DMS 273 (cell line): ENCODE measurements around the gene MOGAT3.
"Not testable (repeated sequence)": the region's sequence is repeated elsewhere in the genome, so short reads cannot be mapped to it uniquely, and the experiment has no call there.

ENCODE experiments used
- DNase-seq: peaks from one replicate; lab custom pipeline; 2025; ENCODE audit not compliant: unreplicated experiment; lab: John Stamatoyannopoulos, UW

Gene MOGAT3

DNA sequence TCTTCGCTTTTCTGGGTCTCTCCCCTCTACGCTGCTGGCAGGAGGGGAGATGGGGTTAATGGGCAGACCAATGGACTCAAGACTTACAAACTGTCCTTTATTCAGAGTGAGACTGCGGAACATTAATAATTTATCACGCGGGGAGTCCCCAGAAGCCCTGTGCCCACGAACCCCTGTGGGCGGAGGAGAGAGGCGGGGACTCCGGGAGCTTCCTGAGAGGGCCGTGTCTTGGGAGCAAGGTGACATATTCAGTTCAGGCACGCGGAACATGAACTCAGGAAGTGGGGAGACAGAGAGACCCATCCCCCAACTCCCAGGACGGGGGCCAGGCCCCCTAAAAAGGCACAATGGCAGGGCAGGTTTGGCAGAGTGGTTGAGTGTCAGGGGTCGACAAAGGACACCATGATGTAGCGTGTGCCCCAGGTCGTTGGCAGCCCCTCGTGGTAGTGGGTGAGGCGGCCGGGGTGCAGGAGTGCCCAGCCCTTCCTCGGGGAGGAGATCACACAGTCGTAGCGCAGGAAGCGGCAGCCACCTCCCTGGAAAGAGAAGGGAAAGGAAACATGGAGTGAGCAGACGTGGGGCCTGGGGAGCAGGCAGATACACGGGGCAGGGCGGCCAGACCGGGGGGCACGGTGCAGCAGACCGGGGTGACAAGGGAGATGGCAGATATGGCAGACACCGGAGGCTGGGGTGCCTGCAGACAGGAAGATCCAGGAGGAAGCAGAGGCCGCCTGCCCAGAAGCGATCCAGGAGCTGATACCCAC is 5.2 kb upstream of the MOGAT3 start:
- DNase-seq: no peak

DNA sequence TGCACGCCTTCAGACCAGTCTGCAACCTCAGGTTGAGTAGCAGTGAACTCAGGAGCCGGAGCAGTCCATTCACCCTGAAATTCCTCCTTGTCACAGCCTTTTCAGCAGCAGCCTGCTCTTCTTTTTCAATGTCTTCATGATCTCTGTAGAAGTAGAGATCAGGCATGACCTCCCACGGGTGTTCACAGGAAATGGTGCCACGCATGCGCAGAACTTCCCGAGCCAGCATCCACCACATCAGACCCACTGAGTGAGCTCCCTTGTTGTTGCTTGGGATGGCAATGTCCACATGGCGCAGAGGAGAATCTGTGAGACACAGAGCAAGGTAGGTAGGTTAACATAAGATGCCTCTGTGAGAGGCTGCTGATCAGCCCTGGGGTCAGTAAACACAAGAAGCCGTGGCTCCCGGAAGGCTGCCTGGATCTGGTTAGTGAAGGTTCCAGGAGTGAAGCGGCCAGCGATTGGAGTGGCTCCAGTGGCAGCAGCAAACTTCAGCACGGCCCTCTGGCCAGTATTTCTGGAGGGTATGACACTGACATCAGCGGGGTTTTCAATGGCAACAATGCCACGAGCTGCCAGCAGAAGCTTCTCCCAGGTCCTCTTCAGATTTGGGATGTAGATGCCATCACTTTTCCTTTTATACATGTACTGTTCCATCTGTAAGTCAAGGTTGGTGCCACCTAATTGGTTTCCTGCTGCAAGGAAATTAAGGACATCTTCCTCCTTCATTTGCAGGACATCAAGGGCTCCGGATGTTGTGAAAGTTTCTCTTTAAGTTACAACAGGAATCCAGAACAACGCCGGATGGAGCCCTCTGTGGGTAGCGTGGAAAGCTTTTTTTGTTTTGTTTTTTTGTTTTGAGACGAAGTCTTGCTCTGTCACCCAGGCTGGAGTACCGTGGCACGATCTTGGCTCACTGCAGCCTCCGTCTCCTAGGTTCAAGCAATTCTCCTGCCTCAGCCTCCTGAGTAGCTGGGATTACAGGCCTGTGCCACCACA is 3.2 kb upstream of the MOGAT3 start:
- not testable (repeated sequence) for DNase-seq

DNA sequence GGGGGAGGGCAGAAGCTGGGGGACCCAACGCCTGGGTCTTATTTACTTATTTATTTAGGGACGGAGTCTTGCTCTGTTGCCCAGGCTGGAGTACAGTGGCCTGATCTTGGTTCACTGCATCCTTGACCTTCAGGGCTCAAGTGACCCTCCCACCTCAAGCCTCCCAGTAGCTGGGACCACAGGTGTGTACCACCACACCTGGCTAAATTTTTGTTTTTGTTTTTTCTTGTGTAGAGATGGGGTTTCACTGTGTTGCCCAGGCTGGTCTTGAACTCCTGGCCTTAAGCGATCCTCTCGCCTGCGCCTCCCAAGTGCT is 1.7 kb upstream of the MOGAT3 start:
- DNase-seq: no peak

DNA sequence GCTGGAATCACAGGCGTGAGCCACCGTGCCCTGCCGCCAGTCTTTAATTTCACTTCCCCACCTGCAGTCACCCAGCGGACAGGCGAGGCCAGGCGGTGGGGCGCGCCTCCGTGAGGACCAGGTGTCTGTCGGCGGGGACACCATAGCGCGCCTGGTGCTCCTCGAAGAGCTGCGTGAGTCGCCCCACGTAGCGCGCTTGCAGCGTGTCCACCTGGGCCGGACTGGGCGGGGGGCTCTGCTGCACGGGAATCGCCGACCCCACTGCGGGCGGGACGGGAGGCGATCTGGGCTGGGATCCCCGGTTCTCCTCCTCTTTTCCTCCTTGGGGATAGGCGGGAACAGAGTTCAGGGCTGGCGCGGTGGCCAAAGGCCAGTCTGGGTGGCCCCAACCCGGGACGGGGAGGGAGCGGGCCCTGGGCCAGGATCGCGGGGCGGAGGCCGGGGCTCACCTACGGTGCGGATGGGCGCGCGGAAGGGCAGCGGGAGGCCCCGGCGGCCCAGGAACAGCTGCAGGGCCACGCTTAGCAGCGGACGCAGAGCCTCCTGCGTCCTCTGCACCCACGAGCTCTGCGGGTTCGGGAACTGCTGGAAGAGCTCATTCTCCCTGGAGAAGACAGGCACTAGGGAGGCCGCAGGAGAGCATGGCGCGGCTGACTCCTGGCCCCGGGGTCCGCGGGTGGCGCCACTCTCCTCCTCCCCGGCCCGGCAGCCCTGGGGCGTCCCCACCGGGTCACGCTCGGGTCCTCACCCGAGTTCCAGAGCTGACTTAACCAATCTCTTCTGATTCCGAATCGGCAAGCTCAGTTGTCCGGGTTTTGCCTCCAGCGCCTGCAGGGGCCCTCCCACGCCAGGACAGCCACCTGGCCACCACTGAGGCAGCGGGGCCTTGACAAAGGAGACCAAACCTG is 1.1 kb upstream of the MOGAT3 start:
- DNase-seq: peak; percentile 39

DNA sequence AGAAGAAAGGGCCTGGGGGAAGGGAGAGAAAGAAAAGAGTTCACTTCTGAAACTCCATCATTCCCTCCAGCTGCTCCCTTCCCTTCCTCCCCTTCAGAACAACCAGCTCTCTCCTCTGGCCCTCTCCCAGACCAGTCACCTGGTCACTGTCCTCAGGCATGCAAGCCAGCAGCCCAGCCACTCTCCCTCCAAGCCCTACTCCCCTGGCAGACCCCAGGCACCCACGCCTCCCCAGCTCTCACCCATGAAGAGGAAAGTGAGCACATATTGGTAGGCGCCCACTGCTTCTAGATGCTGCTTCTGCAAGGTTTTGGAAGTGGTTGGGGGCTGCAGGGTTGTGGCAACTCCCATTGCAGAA is 353 bp downstream of the MOGAT3 start:
- DNase-seq: no peak

DNA sequence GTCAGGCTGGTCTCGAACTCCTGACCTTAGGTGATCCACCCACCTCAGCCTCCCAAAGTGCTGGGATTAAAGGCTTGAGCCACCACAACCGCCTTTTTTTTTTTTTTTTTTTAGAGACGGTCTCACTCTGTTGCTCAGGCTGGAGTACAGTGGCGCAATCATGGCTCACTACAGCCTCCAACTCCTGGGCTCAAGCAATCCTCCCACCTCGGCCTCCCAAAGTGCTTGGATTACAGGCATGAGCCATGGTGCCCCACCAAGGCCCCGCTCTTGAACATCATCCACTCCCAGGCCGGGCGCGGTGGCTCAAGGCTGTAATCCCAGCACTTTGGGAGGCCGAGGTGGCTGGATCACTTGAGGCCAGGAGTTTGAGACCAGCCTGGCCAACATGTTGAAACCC is 1.3 kb downstream of the MOGAT3 start:
- not testable (repeated sequence) for DNase-seq

DNA sequence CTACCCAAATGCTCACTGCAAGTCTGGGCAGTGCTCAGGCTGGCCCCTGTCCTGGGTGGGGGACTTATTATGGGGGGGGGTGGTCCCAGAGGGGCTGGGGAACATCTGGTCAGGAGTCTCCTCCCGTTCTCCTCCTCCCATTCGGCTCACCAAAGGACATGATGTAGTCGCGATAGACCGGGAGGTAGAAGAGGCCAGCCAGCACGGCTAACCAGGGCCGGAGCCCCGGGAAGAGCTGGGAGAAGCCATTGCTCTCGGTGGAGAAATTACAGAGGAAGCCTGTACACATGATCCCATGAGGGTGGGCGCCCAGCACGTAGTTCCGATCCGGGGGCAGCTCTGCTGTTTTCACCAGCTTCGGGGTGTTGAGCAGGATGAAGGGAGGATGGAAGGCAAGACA is 2.4 kb downstream of the MOGAT3 start:
- no peak for DNase-seq

DNA sequence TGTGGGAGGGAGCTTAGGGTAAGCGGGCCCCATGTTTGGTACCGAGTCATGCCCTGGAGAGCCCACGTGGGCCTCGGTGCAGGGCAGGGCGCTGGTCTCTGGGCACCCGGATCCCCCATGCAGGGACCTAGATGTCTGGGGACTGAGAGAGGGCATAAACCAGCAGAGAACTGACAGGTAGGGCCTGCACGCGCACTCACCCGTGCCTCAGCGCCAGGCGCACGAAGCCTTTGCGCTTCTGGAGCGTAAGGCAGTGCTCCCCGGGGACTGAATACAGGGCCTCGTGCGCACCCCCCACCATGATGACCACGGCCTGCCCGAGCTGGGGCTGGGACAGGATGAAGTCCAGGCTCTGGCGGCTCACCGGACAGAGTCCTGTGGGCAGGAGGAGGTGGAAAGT is 2.8 kb downstream of the MOGAT3 start:
- no peak for DNase-seq

DNA sequence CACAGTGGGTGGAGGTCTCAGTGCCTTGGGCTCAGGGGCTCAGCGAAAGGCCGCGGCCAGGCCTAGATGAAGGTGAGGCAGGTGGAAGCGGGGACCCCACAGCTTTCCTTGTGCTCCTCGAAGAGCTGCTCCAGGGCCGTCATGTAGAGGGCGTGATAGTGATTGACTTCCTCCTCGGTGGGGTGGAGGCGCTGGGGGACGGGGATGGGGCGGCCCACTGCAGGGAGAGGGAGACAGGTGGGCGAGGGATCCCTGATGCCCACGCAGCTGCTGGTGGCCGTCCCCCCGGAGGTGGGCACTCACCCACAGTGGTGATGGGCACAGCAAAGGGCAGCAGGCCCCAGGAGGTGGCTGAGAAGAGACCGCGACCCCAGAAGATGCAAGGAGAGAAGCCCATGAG is 5.0 kb downstream of the MOGAT3 start:
- DNase-seq: no peak

DNA sequence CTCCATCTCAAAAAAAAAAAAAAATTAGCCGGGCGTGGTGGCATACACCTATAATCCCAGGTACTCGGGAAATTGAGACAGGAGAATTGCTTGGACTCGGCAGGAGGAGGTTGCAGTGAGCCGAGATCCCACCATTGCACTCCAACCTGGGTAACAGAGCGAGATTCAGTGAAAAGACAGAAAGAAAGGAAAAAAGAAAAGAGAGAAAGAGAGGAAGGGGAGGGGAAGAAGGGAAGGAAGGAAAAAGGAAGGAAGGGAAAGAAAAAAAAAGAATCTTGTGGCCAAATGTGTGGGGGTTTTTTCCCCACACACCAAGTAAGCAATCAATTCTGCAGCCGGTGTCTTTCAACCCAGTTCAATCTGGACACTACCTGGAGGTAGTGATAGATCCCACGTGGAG is 11.7 kb downstream of the MOGAT3 start:
- DNase-seq: no peak

DNA sequence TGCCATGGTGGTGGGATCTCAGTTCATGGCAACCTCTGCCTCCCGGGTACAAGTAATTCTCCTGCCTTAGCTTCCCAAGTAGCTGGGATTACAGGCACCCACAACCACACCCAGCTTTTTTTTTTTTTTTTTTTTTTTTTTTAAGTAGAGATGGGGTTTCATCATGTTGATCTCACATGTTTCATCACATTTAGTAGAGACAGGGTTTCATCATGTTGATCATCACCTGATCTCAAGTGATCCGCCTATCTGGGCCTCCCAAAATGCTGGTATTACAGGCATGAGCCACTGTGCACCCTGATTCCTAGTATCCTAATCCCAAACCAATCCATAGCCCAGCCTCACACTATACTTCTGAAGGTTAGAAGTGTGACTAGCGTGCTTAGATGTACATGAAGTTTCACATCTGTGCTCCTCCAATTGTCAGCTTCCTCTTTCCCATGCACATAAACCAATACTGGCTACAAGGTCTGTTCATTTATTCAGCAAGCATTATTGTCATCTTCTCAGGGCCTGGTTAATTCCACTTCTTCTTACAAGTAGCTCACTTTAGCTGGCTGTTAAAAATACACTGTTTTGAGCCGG is 13.9 kb downstream of the MOGAT3 start:
- no peak for DNase-seq

DNA sequence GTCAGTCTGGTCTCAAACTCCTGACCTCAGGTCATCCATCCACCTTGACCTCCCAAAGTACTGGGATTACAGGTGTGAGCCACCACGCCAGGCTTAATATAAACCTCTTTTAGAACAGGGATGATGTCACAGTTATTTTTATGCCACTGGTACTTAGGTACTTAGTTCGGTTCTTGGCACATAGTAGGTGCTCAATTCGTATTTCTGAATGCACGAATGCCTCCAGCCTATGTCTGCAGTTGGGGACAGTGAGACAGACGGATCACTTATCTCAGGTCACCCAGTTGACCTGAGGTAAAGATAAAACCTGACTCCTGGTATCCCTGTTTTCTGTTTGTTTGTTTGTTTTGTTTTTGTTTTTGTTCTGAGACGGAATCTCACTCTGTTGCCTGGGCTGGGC is 14.6 kb downstream of the MOGAT3 start:
- no peak for DNase-seq

DNA sequence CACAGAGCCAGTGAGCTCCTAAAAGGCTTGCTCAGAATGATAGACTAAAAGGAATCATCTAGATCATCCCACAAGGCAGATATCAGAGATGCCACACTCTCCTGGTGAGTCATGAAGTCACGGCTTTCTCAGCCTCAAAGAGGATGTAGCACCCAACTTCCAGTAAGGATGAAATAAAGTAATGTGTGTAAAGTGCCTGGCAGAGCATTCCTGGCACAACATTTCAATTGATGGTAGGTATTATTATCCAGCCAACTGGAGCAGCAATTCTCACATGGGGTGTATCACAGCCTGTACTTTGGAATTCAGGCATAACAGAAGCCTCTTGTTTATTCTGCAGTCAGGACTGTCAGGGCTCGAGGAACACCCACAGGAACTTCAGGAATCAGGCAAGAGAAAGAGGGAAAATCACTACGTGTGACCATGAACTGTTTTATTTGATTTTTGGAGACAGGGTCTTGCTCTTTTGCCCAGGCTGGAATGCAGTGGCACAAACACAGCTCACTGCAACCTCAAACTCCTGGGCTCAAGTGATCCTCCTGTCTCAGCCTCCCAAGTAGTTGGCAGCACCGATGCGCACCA is 15.5 kb downstream of the MOGAT3 start:
- DNase-seq: no peak

DNA sequence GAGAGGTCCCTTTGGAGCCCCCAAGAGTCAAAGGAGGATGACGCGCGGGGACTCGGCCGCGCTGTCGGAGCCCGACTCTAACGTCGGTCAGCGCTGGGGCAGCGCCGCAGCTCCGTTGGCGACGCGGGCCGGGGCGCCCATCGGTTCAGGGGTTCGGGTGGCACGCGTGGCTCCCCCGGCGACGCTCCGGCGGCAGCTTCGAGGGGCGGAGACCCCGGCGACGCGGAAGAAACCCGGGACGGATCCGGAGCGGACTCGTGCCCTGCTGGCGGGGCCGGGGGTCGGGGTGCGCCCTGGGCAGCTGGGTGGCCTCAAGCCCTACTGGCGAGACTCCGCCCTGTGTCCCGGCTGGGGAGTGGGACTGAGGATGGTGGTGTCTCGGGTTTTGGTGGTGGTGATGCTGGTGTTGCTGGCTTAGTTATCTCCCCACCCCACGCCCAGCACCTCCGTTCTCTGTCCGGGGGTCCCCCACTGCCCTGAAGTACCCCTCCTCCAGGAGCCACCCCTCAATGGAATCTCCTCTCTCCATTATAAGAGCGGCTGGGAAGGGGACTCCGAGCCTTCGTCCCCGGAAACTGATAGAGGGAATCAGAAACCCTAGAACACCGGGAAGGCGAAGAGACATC is 20.6 kb downstream of the MOGAT3 start, which contains the start of gene NAT16:
TSS of gene NAT16 (minus strand) at position 164 of the 626 bp plus-strand sequence. CDS start 5,486 bp downstream, outside the sequence.
- no peak for DNase-seq

DNA sequence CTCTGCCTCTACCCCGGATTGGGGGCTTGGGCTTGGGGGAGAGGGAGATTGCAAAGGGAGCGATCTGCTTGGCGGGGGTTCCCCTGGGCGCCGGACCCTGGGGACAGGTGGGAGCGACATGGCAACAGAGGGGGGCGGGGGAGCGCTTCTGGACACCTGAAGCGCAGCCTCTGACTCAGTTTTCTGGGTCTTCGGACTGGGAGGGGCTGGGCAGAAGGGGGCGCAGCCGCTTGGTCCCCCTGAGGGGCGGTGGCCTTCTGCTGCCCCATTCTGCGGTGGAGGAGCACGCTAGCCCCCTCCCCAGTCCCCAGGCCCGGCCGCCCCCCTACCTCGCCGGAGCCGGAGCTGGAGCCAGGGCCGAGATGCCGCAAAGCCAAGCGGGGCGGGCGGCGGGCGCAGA is 21.1 kb downstream of the MOGAT3 start:
- no peak for DNase-seq

DNA sequence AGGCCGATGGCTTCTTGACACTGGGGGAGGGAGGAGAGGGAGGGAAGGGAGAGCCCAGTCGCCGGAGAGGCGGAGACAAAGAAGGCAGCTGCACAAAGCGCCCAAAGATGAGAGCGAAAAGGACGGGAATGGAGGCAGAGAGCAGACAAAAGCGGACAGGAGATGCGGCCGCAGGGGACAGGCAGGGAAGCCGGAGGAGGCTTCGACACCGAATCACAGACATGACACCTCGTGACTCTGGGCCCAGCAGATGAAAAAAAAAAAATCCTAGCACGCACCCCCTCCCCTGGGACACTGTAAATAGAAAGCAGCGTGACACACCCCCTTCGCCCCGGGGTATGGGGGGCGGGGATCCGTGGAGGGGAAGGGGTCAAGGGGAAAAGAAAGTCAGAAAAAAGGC is 21.7 kb downstream of the MOGAT3 start:
- peak; percentile 58 for DNase-seq

DNA sequence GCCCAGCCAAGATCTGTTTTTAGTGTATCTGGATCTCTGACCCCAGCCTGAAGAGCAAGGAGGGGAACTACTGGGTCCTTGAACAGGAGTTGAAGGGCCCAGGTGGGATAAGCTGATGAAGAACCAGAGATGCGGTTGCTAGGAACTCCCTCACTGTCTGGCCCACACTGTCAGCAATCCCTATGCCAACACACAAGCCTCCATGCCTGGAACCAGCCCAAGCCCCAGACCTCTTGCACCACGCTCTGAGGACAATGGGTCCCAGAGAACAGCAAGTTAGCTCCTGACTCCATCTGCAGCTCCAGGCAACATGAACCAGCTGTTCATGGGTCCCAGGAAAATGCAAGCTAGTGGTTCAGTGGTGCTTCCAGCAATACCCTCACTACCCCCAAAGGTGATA is 23.2 kb downstream of the MOGAT3 start:
- DNase-seq: peak; percentile 52

DNA sequence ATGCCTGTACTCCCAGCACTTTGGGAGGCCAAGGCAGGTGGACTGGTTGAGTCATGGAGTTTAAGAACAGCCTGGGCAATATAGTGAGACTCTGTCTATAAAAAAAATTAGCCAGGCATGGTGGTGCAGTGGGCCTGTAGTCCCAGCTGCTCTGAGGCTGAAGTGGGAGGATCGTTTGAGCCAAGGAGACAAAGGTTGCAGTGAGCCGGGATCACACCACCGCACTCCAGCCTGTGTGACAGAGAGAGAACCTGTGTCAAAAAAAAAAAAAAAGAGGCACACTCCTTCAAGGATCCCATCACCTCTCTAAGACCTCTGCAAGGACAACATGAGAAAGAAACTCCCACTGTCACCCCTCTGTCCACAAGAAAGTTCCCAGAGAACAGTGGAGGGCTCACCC is 25.2 kb downstream of the MOGAT3 start:
- no peak for DNase-seq

DNA sequence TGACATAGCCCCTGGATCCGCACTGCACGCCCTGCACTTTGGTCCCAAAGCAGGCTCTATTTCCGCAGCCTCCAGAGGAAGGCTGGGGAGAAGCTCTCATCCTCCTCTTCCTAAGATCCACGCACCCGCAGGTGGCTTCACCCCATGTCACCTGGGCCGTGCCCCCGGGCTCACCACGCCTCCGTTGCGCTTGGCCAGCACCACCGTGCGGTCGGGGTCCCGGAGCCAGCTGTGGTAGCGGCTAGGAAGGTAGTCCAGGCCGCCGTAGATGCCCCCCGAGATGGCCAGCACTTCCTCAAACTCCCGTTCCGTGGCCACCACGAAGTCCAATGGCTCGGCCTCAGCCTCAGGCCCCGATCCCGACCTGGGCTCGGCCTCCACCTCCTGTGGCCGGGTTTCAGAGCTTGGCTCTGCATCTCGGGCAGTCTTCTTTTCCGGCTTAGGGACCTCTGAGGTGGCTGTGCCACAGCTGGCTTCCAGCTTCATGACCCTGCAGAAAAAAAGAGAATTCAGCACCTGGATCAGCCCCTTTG is 26.4 kb downstream of the MOGAT3 start:
- DNase-seq: no peak

DNA sequence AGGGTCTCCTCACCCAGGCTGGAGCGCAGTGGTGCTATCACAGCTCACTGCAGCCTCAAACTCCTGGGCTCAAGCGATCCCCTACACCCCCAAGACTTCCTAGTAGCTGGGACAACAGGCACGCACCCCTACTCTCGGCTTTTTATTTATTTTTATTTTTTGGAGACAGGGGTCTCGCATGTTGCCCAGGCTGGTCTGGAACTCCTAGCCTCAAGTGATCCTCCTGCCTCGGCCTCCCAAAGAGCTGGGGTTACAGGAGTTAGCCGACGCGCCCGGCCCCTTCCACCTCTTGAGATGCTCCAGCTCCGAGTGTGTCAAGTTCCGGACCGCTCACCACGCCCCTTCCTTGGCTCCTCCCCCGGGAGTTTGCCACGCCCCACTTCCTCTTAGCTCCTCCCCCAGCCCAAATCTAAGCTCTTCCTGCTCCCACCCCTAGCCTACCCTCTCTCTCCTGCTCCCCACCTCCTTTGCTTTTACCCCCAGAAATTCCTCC is 27.0 kb downstream of the MOGAT3 start:
- peak; percentile 78 for DNase-seq
